AG10803 (cell line): ENCODE data around the gene NOS1AP.

Source experiments
- DNase-seq: peaks from one replicate; pipeline ENCODE4 v3.0.0; 2010; ENCODE audit warnings: low read depth
- H3K4me3 ChIP-seq: 2 replicates; pipeline ENCODE4 v1.5.1; 2011; ENCODE audit warnings: mild to moderate bottlenecking, low read length, control low read depth
- CTCF ChIP-seq: conservative IDR thresholded peaks from 2 replicates; pipeline ENCODE4 v1.5.1; 2011; ENCODE audit warnings: mild to moderate bottlenecking, low read length, control low read depth, inconsistent platforms

The NOS1AP gene

GRCh38 chr1:162389971-162390370 is 320.5 kb downstream of the NOS1AP start:
- DNase-seq = no peak
- no peak overlapping the region for H3K4me3 ChIP-seq
- TF ChIP-seq CTCF = no peak

GRCh38 chr1:162390396-162391185 is 321.1 kb downstream of the NOS1AP start:
- no peak overlapping the region for H3K4me3 ChIP-seq
- TF ChIP-seq CTCF = no peak
- no peak for DNase-seq

GRCh38 chr1:162391790-162392563 is 322.5 kb downstream of the NOS1AP start:
- peak; percentile 51 for DNase-seq
- H3K4me3 ChIP-seq = no peak overlapping the region
- peak; percentile 92 for TF ChIP-seq CTCF

GRCh38 chr1:162396201-162396906 is 326.9 kb downstream of the NOS1AP start:
- no peak for TF ChIP-seq CTCF
- no peak overlapping the region for H3K4me3 ChIP-seq
- DNase-seq = no peak

DNA sequence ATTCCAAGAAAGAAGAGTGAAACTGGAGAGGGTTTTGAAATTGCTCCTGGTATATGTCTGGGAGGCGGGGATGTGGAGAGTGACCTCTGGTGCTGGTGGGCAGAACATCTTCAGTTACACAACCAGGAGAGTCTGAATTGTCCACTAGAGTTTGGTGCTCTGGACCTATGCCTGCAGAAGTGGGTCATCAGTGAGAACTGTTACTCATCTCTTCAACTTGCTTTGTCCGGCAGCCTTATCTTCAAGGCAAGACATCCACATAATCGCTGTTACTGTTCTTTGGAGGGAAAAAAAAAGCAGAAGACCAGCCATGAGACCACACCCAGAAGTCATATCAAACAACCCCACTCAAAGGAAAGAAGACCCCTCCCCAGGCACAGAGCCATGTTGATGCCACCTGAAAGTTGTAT is 327.6 kb downstream of the NOS1AP start:
- TF ChIP-seq CTCF = 0 out of 2 replicates have a peak, but pooled peaks have one; percentile 6
- H3K4me3 ChIP-seq = no peak overlapping the region
- no peak for DNase-seq

GRCh38 chr1:162397943-162398560 is 328.6 kb downstream of the NOS1AP start:
- H3K4me3 ChIP-seq = no peak overlapping the region
- DNase-seq = no peak
- TF ChIP-seq CTCF = no peak
